ENCODE data around the gene CYSTM1.

Gene CYSTM1

GRCh38 chr5:140182803-140183367 lies 7.9 kb downstream of the CYSTM1 start (continued):
- TF ChIP-seq ZSCAN30 (tag by site-specific recombination; IDR thresholded peaks at IDR 0.05) (peak; percentile 66; the same call in 1 of the 2 replicates), IKZF3 (tag by site-specific recombination; IDR thresholded peaks at IDR 0.05) (peak; percentile 83), PRDM4 (tag by site-specific recombination; IDR thresholded peaks at IDR 0.05) (no peak), ZNF184 (tag by site-specific recombination; IDR thresholded peaks at IDR 0.05) (no peak), REPIN1 (tag by site-specific recombination; IDR thresholded peaks at IDR 0.05; ENCODE audit: low read depth) (no peak), KLF7 (tag by site-specific recombination; IDR thresholded peaks at IDR 0.05; ENCODE audit: borderline replicate concordance) (no peak), ZNF324 (tag by site-specific recombination; IDR thresholded peaks at IDR 0.05) (no peak), KLF8 (tag by site-specific recombination; IDR thresholded peaks at IDR 0.05) (no peak), ZNF768 (tag by site-specific recombination; IDR thresholded peaks at IDR 0.05) (no peak), ZNF701 (tag by site-specific recombination; IDR thresholded peaks at IDR 0.05) (no peak), KLF10 (tag by site-specific recombination; IDR thresholded peaks at IDR 0.05) (no peak), ZNF16 (tag by site-specific recombination; IDR thresholded peaks at IDR 0.05; ENCODE audit: low read depth) (no peak), ZNF596 (tag by site-specific recombination; IDR thresholded peaks at IDR 0.05) (no peak), ZNF350 (tag by site-specific recombination; IDR thresholded peaks at IDR 0.05) (no peak), ZNF133 (tag by site-specific recombination; IDR thresholded peaks at IDR 0.05) (no peak), ZNF214 (tag by site-specific recombination; IDR thresholded peaks at IDR 0.05; ENCODE audit: borderline replicate concordance) (no peak), ZNF514 (tag by site-specific recombination; IDR thresholded peaks at IDR 0.05) (no peak), ZNF48 (tag by site-specific recombination; IDR thresholded peaks at IDR 0.05) (no peak), KLF17 (tag by site-specific recombination; IDR thresholded peaks at IDR 0.05) (0 out of 2 replicates have a peak, but pooled peaks have one; percentile 30), TRIM28 (IDR thresholded peaks at IDR 0.05; ENCODE audit: borderline replicate concordance, low read length) (no peak), YY2 (tag by site-specific recombination; IDR thresholded peaks at IDR 0.05) (no peak)

- TF ChIP-seq ZNF274 (IDR thresholded peaks at IDR 0.05; ENCODE audit: low read length) (no peak), ZNF274 (tag by site-specific recombination; IDR thresholded peaks at IDR 0.05; ENCODE audit: borderline replicate concordance) (no peak), MEIS1 (CRISPR knock-in tag; IDR thresholded peaks at IDR 0.05; ENCODE audit: borderline replicate concordance) (no peak), ZNF112 (tag by site-specific recombination; IDR thresholded peaks at IDR 0.05) (no peak), ZNF600 (tag by site-specific recombination; IDR thresholded peaks at IDR 0.05) (0 out of 2 replicates have a peak, but pooled peaks have one; percentile 18), ZNF239 (tag by site-specific recombination; IDR thresholded peaks at IDR 0.05) (no peak), PBX3 (CRISPR knock-in tag; IDR thresholded peaks at IDR 0.05) (no peak), ZNF335 (tag by site-specific recombination; conservative IDR thresholded peaks at IDR 0.05) (no peak), ZNF768 (tag by site-specific recombination; IDR thresholded peaks at IDR 0.05) (no peak)
- H3K36me3 ChIP-seq (ENCODE audit: control insufficient read depth in 2 of 2, insufficient read depth in 1 of 2, low read length in 2 of 2) = no peaks in the 10 kb centered on the region
- ChIA-PET CTCF (no interaction called here), POLR2A (no interaction called here)
- no peak overlapping the region for H3K4me3 ChIP-seq (ENCODE audit: low read depth, low read length)
- H3K27ac ChIP-seq (ENCODE audit: extremely low read depth, low read depth, low read length) = no peak overlapping the region
- peaks cover 11% of the 10 kb centered on the region; the same call in 1 of the 2 replicates for H3K4me1 ChIP-seq (ENCODE audit: control insufficient read depth, insufficient read depth, low read length)
- H3K9me3 ChIP-seq (ENCODE audit: control insufficient read depth, insufficient read depth, low read depth, low read length) = no peaks in the 10 kb centered on the region
Measured at GRCh38 chr5:140185409-140185808, 10.4 kb downstream of the CYSTM1 start.
